NCI-H2107 (cell line): ENCODE measurements around the gene CIBAR2.
A peak's percentile ranks its signal among the peaks of the same experiment; 100 is the strongest.

ENCODE experiments used
- DNase-seq: peaks from one replicate; lab custom pipeline; 2025; lab: John Stamatoyannopoulos, UW

The CIBAR2 gene

GRCh38 chr16:85103114-85104079 is 8.9 kb downstream of the CIBAR2 start:
- no peak for DNase-seq

- DNase-seq = no peak
Measured at GRCh38 chr16:85101956-85102630, 10.2 kb downstream of the CIBAR2 start.

DNA sequence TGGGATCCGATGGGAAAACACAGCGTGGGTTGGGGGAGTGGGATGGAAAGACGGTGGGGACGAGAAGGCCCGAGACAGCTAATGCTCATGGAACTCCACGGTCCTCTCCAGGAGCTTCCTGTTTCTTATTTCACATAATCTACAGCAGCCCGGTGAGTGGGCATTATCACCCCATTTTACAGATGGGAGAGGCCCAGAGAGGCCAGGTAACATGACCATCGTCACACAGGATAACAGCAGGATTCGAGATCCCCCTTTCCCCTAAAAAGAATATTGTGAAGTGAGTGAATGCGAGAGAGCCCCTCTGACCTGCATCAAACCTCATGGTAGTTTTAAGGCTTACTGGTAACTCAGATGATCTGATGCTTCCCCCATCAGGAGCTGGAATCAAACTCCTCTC is 12.0 kb downstream of the CIBAR2 start:
- DNase-seq = no peak

GRCh38 chr16:85098565-85098964 is 13.7 kb downstream of the CIBAR2 start:
- no peak for DNase-seq

DNA sequence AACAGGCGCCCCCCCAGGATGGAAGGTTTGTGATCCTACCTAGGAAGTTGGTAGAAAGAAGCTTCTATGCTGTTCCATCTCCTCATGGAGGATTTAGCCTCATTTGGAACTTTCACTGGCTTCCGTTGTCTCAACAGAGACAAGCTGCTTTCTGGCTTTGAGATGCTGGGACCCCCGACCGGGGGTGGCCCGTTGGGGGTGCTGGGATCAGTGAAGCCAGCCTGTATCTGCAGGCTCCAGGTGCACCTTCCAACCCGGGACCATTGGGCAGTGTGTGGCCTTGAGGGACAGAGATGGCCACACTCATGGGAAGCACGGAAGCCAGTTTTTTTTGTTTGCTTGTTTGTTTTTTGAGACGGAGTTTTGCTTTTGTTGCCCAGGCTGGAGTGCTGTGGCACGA is 15.4 kb downstream of the CIBAR2 start:
- DNase-seq = no peak

DNA sequence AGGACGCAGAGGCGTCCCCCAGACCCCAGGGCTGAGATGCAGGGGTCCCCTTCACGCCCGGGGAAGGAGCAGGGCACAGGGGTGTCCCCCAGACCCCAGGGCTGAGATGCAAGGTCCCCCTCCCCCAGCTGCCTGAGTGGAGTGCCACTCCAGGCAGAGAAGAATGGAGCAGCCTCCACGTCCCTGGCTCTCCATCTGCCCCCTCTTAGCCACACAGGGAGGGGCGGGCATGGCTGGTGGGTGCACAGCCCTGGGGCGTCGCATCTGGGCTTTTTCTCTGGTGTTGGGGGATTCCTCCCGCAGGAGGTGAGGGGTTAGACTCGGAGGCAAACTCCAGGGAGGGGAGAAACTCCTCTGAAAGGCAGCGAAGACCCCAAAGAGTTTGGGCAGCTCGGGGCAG is 17.5 kb downstream of the CIBAR2 start:
- DNase-seq = no peak

GRCh38 chr16:85094176-85094805 is 18.0 kb downstream of the CIBAR2 start:
- no peak for DNase-seq

- DNase-seq = no peak
Measured at GRCh38 chr16:85093705-85094104, 18.6 kb downstream of the CIBAR2 start.

- DNase-seq = no peak
Measured at GRCh38 chr16:85092851-85093250, 19.4 kb downstream of the CIBAR2 start.

GRCh38 chr16:85092309-85092708 is 20.0 kb downstream of the CIBAR2 start:
- no peak for DNase-seq

DNA sequence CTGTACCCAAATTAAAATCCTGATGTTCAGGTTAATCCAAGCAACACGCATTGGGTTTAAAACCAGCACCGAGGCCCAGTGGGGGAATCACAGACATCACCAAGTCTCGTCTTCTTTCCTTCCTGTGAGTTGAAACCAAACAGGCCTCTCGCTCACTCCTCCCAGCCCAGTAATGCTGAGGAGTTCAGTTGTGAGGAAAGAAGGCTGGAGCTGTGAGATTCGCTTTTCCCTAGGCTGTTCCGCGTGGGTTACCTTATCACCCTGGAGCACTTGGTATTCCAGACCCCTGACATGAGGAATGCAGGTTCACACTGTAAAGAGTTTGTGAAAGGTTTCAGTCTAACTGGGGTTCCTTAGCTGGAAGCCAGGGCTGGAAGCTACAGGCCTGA is 20.8 kb downstream of the CIBAR2 start:
- no peak for DNase-seq

GRCh38 chr16:85090873-85091521 is 21.3 kb downstream of the CIBAR2 start:
- no peak for DNase-seq

GRCh38 chr16:85090181-85090580 is 22.1 kb downstream of the CIBAR2 start:
- DNase-seq = no peak

DNA sequence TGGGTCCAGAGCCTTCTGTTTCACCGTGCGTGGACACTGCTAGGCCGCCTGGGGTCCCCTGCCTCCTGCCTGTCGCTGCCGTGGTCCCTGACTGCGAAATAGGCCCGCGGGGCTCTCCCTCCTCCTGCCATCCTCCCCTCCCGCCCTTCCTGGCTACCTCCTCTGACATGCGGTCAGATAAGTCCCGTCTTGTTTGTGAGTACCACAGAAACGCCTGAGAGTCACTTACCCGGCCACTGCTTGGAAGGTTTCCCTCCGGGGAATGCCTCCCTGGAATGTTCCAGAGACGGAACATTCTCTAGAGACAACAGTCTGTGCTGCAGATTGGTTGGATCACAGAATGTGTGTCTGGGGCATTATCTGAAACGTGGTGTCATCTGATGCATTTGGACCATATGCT is 22.7 kb downstream of the CIBAR2 start:
- DNase-seq = no peak

GRCh38 chr16:85088570-85089199 is 23.6 kb downstream of the CIBAR2 start:
- no peak for DNase-seq

GRCh38 chr16:85087899-85088569 is 24.2 kb downstream of the CIBAR2 start:
- DNase-seq = no peak

GRCh38 chr16:85086347-85087291 is 25.7 kb downstream of the CIBAR2 start:
- peak; percentile 27 for DNase-seq

DNA sequence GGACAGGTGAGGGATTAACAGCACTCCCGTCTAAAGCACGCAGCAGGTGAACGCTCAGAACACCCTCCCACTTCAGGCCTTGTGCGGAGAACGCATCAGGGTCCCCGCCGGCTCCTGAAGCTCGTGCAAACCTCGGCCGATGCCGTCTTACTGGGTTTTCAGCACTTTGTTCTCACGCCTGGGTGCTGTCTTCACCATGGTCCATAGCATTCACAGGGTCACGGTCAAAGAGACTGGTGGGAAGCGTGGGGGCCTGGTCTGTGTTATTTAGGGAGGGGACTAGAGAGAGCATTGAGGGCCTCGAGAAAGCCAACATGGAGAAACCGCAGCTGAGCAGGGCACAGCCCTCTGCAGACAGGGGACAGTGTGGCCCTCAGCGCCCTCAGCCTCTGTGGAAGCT is 26.6 kb downstream of the CIBAR2 start:
- DNase-seq = no peak

GRCh38 chr16:85084841-85085510 is 27.3 kb downstream of the CIBAR2 start:
- no peak for DNase-seq
